K562 (cell line): ENCODE measurements around the gene ARMC8. TPM values are rescaled to one million over a fixed set of nuclear protein-coding genes. Genes with fewer than 3 reads are reported as not detected.

Experiments
- ATAC-seq: fragments of 200-7000 bp; cut with Tn5 transposase; 3 replicates; pipeline ENCODE4 v1.9.1; 2020; ENCODE audit warnings: moderate library complexity
- BruUV-seq: library from RNA; stranded (reverse); fragments of 400-500 nt; replicated peaks from 2 replicates; lab custom pipeline; 2021; lab: Mats Ljungman, UMichigan
- CTCF ChIA-PET: fragments of 300-600 bp; formaldehyde crosslinking; extraction: SDS; loops from one replicate; lab custom pipeline; 2021; ENCODE audit warnings: low intra/inter-chr PET ratio; lab: Yijun Ruan, JAX
- POLR2A ChIA-PET: fragments of 300-600, 350-650 bp; sonication (Branson Sonifier 250); formaldehyde crosslinking; extraction: SDS; loops from one replicate; lab custom pipeline; 2021; ENCODE audit warnings: antibody characterized with exemption, inconsistent platforms; lab: Yijun Ruan, JAX
- DNase-seq, 4 experiments: peaks; one replicate each; pipeline versions ENCODE4 v3.0.0 to v3.0.0-alpha.2; 2011 to 2018; ENCODE audit warnings: low spot score in 3 of 4, mixed read lengths in 3 of 4; ENCODE audit errors: extremely low read depth in 1 of 4
- FAIRE-seq: peaks from 2 replicates; lab custom pipeline; 2011; peaks lifted over from hg19 to GRCh38; lab: Jason Lieb, UNC
- H2AFZ ChIP-seq: 2 replicates; pipeline ENCODE4 v1.6.0; 2011; ENCODE audit warnings: low read depth, low read length, control low read depth, inconsistent platforms
- H3K27ac ChIP-seq: fragments of 200-600 bp; 3 replicates; pipeline ENCODE4 v1.8.0; 2011; ENCODE audit warnings: low read depth, mild to moderate bottlenecking, control low read depth, inconsistent platforms, low read length, moderate library complexity, mixed read lengths; ENCODE audit errors: extremely low read depth
- H3K27me3 ChIP-seq, 2 experiments: fragments of 300-600 bp in 1 of 2; 2 replicates in 1 of 2; 3 replicates in 1 of 2; pipeline versions ENCODE4 v1.6.0 to v1.8.0; 2011; ENCODE audit warnings: inconsistent platforms in 2 of 2, low read length in 2 of 2, mild to moderate bottlenecking in 1 of 2, mixed read lengths in 1 of 2, moderate library complexity in 1 of 2; ENCODE audit not compliant: control insufficient read depth in 2 of 2, insufficient read depth in 2 of 2
- H3K36me3 ChIP-seq: fragments of 300-600 bp; 3 replicates; pipeline ENCODE4 v1.8.0; 2011; ENCODE audit warnings: mild to moderate bottlenecking, low read length, inconsistent platforms; ENCODE audit not compliant: control insufficient read depth, insufficient read depth
- H3K4me1 ChIP-seq, 2 experiments: fragments of 200-600 bp in 1 of 2; replicated peaks in 1 of 2; 2 replicates in 1 of 2; 3 replicates in 1 of 2; pipeline versions ENCODE4 v1.5.1 to v1.8.0; 2011; ENCODE audit warnings: inconsistent platforms in 2 of 2, low read length in 2 of 2, mild to moderate bottlenecking in 1 of 2, mixed read lengths in 1 of 2, moderate library complexity in 1 of 2; ENCODE audit not compliant: control insufficient read depth in 2 of 2, insufficient read depth in 2 of 2
- H3K4me2 ChIP-seq: 2 replicates; pipeline ENCODE4 v1.6.1; 2011; ENCODE audit warnings: low read length, control low read depth, inconsistent platforms, mixed read lengths; ENCODE audit not compliant: insufficient read depth
- H3K4me3 ChIP-seq: fragments of 200-600 bp; sonication (generic), shearing (Covaris generic); 2 replicates; pipeline ENCODE4 v1.5.1; 2016; ENCODE audit warnings: control low read depth, inconsistent platforms
- H3K79me2 ChIP-seq: fragments of 200-600 bp; 3 replicates; pipeline ENCODE4 v1.8.0; 2011; ENCODE audit warnings: low read length, inconsistent platforms; ENCODE audit not compliant: control insufficient read depth, insufficient read depth
- H3K9ac ChIP-seq, 2 experiments: 2 replicates each; pipeline versions ENCODE4 v1.6.0 to v1.6.1; 2011; ENCODE audit warnings: low read depth in 2 of 2, low read length in 2 of 2, control low read depth in 1 of 2, inconsistent platforms in 1 of 2, mild to moderate bottlenecking in 1 of 2, mixed read lengths in 1 of 2; ENCODE audit not compliant: insufficient read depth in 1 of 2
- H3K9me1 ChIP-seq: one replicate; pipeline ENCODE4 v1.6.0; 2011; ENCODE audit warnings: inconsistent platforms, mild to moderate bottlenecking, low read length, moderate library complexity; ENCODE audit not compliant: control insufficient read depth, insufficient read depth
- H3K9me3 ChIP-seq: replicated peaks from 2 replicates; pipeline ENCODE4 v1.5.1; 2011; ENCODE audit warnings: low read depth, low read length, inconsistent platforms; ENCODE audit not compliant: control insufficient read depth, insufficient read depth
- H4K20me1 ChIP-seq: replicated peaks from 2 replicates; pipeline ENCODE4 v1.6.1; 2011; ENCODE audit warnings: low read length, inconsistent platforms, mixed read lengths; ENCODE audit not compliant: control insufficient read depth, insufficient read depth
- CEBPB ChIP-seq: fragments of 450-650 bp; IDR thresholded peaks from 2 replicates; pipeline ENCODE4 v1.6.1; 2016; ENCODE audit warnings: missing genetic modification characterization, missing compliant biosample characterization
- E2F4 ChIP-seq: sonication (generic); formaldehyde crosslinking; IDR thresholded peaks from 2 replicates; pipeline ENCODE4 v1.8.0; 2022; ENCODE audit warnings: mild to moderate bottlenecking, low read depth, missing genetic modification reagents
- FOXM1 ChIP-seq, 2 experiments: fragments of 450-650 bp in 1 of 2; sonication (generic) in 1 of 2; formaldehyde crosslinking in 1 of 2; IDR thresholded peaks; 2 replicates each; pipeline versions ENCODE4 v1.6.1 to v1.9.0; 2017 to 2022; ENCODE audit warnings: low read depth in 2 of 2, mild to moderate bottlenecking in 2 of 2, missing genetic modification reagents in 1 of 2, moderate library complexity in 1 of 2
- HIVEP1 ChIP-seq: fragments of 250-450 bp; sonication (Bioruptor Pico); IDR thresholded peaks from 2 replicates; pipeline ENCODE4 v1.4.0; 2020; ENCODE audit warnings: mild to moderate bottlenecking
- MTA2 ChIP-seq: fragments of 450-650 bp; IDR thresholded peaks from 2 replicates; pipeline ENCODE4 v1.6.1; 2016; ENCODE audit warnings: low read depth
- NFIC ChIP-seq: fragments of 450-650 bp; IDR thresholded peaks from 2 replicates; pipeline ENCODE4 v1.6.1; 2017; ENCODE audit warnings: mild to moderate bottlenecking, inconsistent platforms
- PKNOX1 ChIP-seq: fragments of 450-650 bp; IDR thresholded peaks from 2 replicates; pipeline ENCODE4 v1.6.1; 2016
- SIN3B ChIP-seq: fragments of 450-650 bp; IDR thresholded peaks from 2 replicates; pipeline ENCODE4 v1.6.1; 2017; ENCODE audit warnings: low read depth, mild to moderate bottlenecking, moderate library complexity
- SMAD1 ChIP-seq: fragments of 150-350 bp; IDR thresholded peaks from 2 replicates; pipeline ENCODE4 v1.6.1; 2014; ENCODE audit warnings: low read length, low read depth; ENCODE audit not compliant: partially characterized antibody
- THAP12 ChIP-seq: fragments of 250-450 bp; sonication (Bioruptor Pico); IDR thresholded peaks from 2 replicates; pipeline ENCODE4 v1.9.0; 2021; ENCODE audit warnings: mild to moderate bottlenecking, inconsistent platforms
- ZNF12 ChIP-seq: sonication (generic); formaldehyde crosslinking; IDR thresholded peaks from 2 replicates; pipeline ENCODE4 v1.4.0; 2020; ENCODE audit warnings: mild to moderate bottlenecking, missing genetic modification reagents
- ZNF140 ChIP-seq: fragments of 250-450 bp; sonication (Bioruptor Pico); IDR thresholded peaks from 2 replicates; pipeline ENCODE4 v1.8.0; 2021; ENCODE audit warnings: moderate library complexity, mild to moderate bottlenecking, inconsistent platforms
- ZNF282 ChIP-seq: sonication (generic); formaldehyde crosslinking; IDR thresholded peaks from 2 replicates; pipeline ENCODE4 v1.8.1; 2023; ENCODE audit warnings: missing genetic modification reagents
- WGBS: fragments of 100-300 bp; shearing (Covaris generic); methylation state at CpG from one replicate; pipeline ENCODE4 v1.1.6; 2016; ENCODE audit warnings: low coverage, mixed read lengths; ENCODE audit not compliant: insufficient coverage; ENCODE audit errors: missing lambda C conversion rate; 5-methylcytosine and 5-hydroxymethylcytosine counted together
- in situ Hi-C: fragments of 300-500 bp; cut with MboI; formaldehyde crosslinking; loops from 4 replicates; pipeline ENCODE4 v1.15.0; 2018; ENCODE audit warnings: inconsistent platforms, mixed read lengths
- intact Hi-C: fragments of 100-400 bp; cut with micrococcal nuclease; formaldehyde crosslinking; loops from 2 replicates; pipeline ENCODE4 v1.14.2; 2022
- polyA plus RNA-seq, 8 experiments: library from polyadenylated mRNA; depleted of rRNA in 4 of 8; stranded (reverse) in 5 of 8; unstranded in 3 of 8; fragments of >200 nt; fragmentation: Nextera tagmentation in 2 of 8; fragmentation: Illumina TruSeq in 1 of 8; extraction: Ambion mirVana in 2 of 8; extraction: Trizol in 1 of 8; gene quantifications; 2 replicates each; pipeline versions ENCODE4 v1.2.1 to v1.2.3, GENCODE V29; 2011 to 2014; ENCODE audit warnings: inconsistent platforms in 1 of 8, missing spikeins in 1 of 8
- total RNA-seq, 7 experiments: library from RNA; depleted of rRNA in 6 of 7; stranded (reverse); fragments of >200 nt in 6 of 7; fragmentation: Illumina TruSeq in 2 of 7; extraction: Trizol in 2 of 7; gene quantifications; 2 replicates each; pipeline versions ENCODE4 v1.2.1 to v1.2.3, GENCODE V29; 2011 to 2021; ENCODE audit warnings: low replicate concordance in 1 of 7

ARMC8 gene
- total and polyA plus RNA-seq, 9 of the 15 experiments (the other 6 are each of a cell fraction or from before 2014, with no cell fraction given) = 22.4 to 76.1 (median 37.3) TPM

- H3K79me2 ChIP-seq = no peaks in the 10 kb centered on the region
- no peaks in the 10 kb centered on the region for H3K9me1 ChIP-seq
- no peaks in the 10 kb centered on the region for H4K20me1 ChIP-seq
- H3K4me2 ChIP-seq = no peak overlapping the region
- intact Hi-C loops (no loop called here), in situ Hi-C loops (no loop called here)
- H3K27ac ChIP-seq = no peak overlapping the region
- CTCF ChIA-PET = no interaction called here
- ATAC-seq = no peak
- no peaks in the 10 kb centered on the region for H3K27me3 ChIP-seq
- FAIRE-seq = no peak
- POLR2A ChIA-PET = no interaction called here
- DNase-seq = no peak
- H3K36me3 ChIP-seq = peaks cover 11% of the 10 kb centered on the region; the same call in 2 of the 3 replicates
- H3K9ac ChIP-seq = no peak overlapping the region
- H3K4me1 ChIP-seq = no peaks in the 10 kb centered on the region; a peak in 2 of 5 replicates
- no peak overlapping the region for H2AFZ ChIP-seq
- WGBS = 100% methylated on average over 1 of the region's 1 CpG
- H3K9me3 ChIP-seq = no peaks in the 10 kb centered on the region
- TF ChIP-seq FOXM1 (IDR thresholded peaks at IDR 0.05; ENCODE audit: low read depth) (no peak), FOXM1 (CRISPR knock-in tag; IDR thresholded peaks at IDR 0.05; ENCODE audit: low read depth) (no peak), NFIC (no peak), THAP12 (CRISPR knock-in tag) (no peak), SMAD1 (no peak), PKNOX1 (no peak), CEBPB (tag) (no peak), HIVEP1 (CRISPR knock-in tag) (no peak), MTA2 (no peak), SIN3B (no peak), E2F4 (no peak), ZNF12 (CRISPR knock-in tag) (no peak), ZNF140 (CRISPR knock-in tag) (no peak), ZNF282 (CRISPR knock-in tag) (no peak)
- H3K4me3 ChIP-seq = no peak overlapping the region
- BruUV-seq = no TSS peak
These were observed 70.9 kb downstream of the ARMC8 start for GRCh38 chr3:138257986-138258385.
